ENCODE data around the gene GLUL. TPM values are rescaled to one million over a fixed set of nuclear protein-coding genes. Genes with fewer than 3 reads are reported as not detected.
"Not testable (repeated sequence)": the region's sequence is repeated elsewhere in the genome, so short reads cannot be mapped to it uniquely, and the experiment has no call there.

The GLUL gene
- total RNA-seq, 1 experiment from 2014 or later, result 4.0 TPM

GRCh38 chr1:182394055-182394775, 2.6 kb upstream of the GLUL start:
- DNase-seq (ENCODE audit: low read depth), result no peak

- no peak for DNase-seq (ENCODE audit: low read depth)
Observed at GRCh38 chr1:182392050-182393028, 749 bp upstream of the GLUL start.

GRCh38 chr1:182391028-182391361, 595 bp downstream of the GLUL start:
- no peak for DNase-seq (ENCODE audit: low read depth)

GRCh38 chr1:182389619-182390047, 2.0 kb downstream of the GLUL start:
- no peak for DNase-seq (ENCODE audit: low read depth)

- DNase-seq (ENCODE audit: low read depth), result no peak
Observed at GRCh38 chr1:182388392-182389134, 3.0 kb downstream of the GLUL start.

- DNase-seq (ENCODE audit: low read depth), result no peak
Observed at GRCh38 chr1:182387566-182387965, 4.0 kb downstream of the GLUL start.

GRCh38 chr1:182386980-182387379, 4.6 kb downstream of the GLUL start:
- DNase-seq (ENCODE audit: low read depth), result no peak

- no peak for DNase-seq (ENCODE audit: low read depth)
Observed at GRCh38 chr1:182385885-182386853, 5.4 kb downstream of the GLUL start.

- DNase-seq (ENCODE audit: low read depth), result no peak
Observed at GRCh38 chr1:182384387-182384960, 7.1 kb downstream of the GLUL start.

- no peak for DNase-seq (ENCODE audit: low read depth)
Observed at GRCh38 chr1:182383934-182384333, 7.7 kb downstream of the GLUL start.

GRCh38 chr1:182383037-182383661, 8.4 kb downstream of the GLUL start:
- DNase-seq (ENCODE audit: low read depth), result no peak

- no peak for DNase-seq (ENCODE audit: low read depth)
Observed at GRCh38 chr1:182381962-182382819, 9.4 kb downstream of the GLUL start.

- DNase-seq (ENCODE audit: low read depth), result no peak
Observed at GRCh38 chr1:182380199-182380598, 11.4 kb downstream of the GLUL start.

- not testable (repeated sequence) for DNase-seq (ENCODE audit: low read depth)
Observed at GRCh38 chr1:182379781-182380180, 11.8 kb downstream of the GLUL start.

- no peak for DNase-seq (ENCODE audit: low read depth)
Observed at GRCh38 chr1:182376936-182377574, 14.5 kb downstream of the GLUL start.

GRCh38 chr1:182374101-182374834, 17.3 kb downstream of the GLUL start:
- no peak for DNase-seq (ENCODE audit: low read depth)

GRCh38 chr1:182370532-182370931, 21.1 kb downstream of the GLUL start:
- no peak for DNase-seq (ENCODE audit: low read depth)

GRCh38 chr1:182368903-182369302, 22.7 kb downstream of the GLUL start:
- no peak for DNase-seq (ENCODE audit: low read depth)
